Brain microvascular endothelial cell (primary cell): ENCODE results near the gene DNAJA3.

Experiments
- DNase-seq: peaks from one replicate; pipeline ENCODE4 v3.0.0-alpha.2; 2020
- H3K27ac ChIP-seq: fragments of 250-450 bp; sonication (Bioruptor Pico); 2 replicates; pipeline ENCODE4 v1.5.1; 2020; ENCODE audit warnings: mild to moderate bottlenecking, moderate library complexity
- H3K27me3 ChIP-seq: fragments of 250-450 bp; sonication (Bioruptor Pico); replicated peaks from 2 replicates; pipeline ENCODE4 v1.5.1; 2020; ENCODE audit warnings: mild to moderate bottlenecking
- H3K36me3 ChIP-seq: fragments of 250-450 bp; sonication (Bioruptor Pico); replicated peaks from 2 replicates; pipeline ENCODE4 v1.5.1; 2020; ENCODE audit warnings: mild to moderate bottlenecking
- H3K4me3 ChIP-seq: 2 replicates; pipeline ENCODE4 v1.5.1; 2011; ENCODE audit warnings: low read depth, mild to moderate bottlenecking, control low read depth, low read length, moderate library complexity
- CTCF ChIP-seq: IDR thresholded peaks from 2 replicates; pipeline ENCODE4 v1.5.1; 2011; ENCODE audit warnings: low read depth, mild to moderate bottlenecking, moderate library complexity, low read length, control low read depth, inconsistent platforms; ENCODE audit errors: missing control alignments
- in situ Hi-C: cut with HindIII; loops from 2 replicates; pipeline ENCODE4 v1.10.0; 2017; ENCODE audit warnings: low sequenced_read_pairs, low pct_ligation_motif_present

DNAJA3 gene

GRCh38 chr16:4495766-4496165 is 70.1 kb downstream of the DNAJA3 start:
- no peak for TF ChIP-seq CTCF
- H3K27ac ChIP-seq, result peak overlapping the region; percentile 58
- peaks cover 2% of the 10 kb centered on the region for H3K36me3 ChIP-seq
- in situ Hi-C loops, result no loop called here
- no peaks in the 10 kb centered on the region for H3K27me3 ChIP-seq
- H3K4me3 ChIP-seq, result no peak overlapping the region
- DNase-seq, result no peak

GRCh38 chr16:4496305-4496704 is 70.6 kb downstream of the DNAJA3 start:
- no peak overlapping the region for H3K4me3 ChIP-seq
- in situ Hi-C loops, result no loop called here
- no peaks in the 10 kb centered on the region for H3K27me3 ChIP-seq
- H3K36me3 ChIP-seq, result peaks cover 2% of the 10 kb centered on the region
- peak; percentile 52 for DNase-seq
- H3K27ac ChIP-seq, result peak overlapping the region; percentile 58
- no peak for TF ChIP-seq CTCF

- no peak overlapping the region for H3K4me3 ChIP-seq
- TF ChIP-seq CTCF, result no peak
- in situ Hi-C loops, result no loop called here
- DNase-seq, result no peak
- H3K36me3 ChIP-seq, result peaks cover 2% of the 10 kb centered on the region
- no peaks in the 10 kb centered on the region for H3K27me3 ChIP-seq
- H3K27ac ChIP-seq, result no peak overlapping the region
Observed at GRCh38 chr16:4498546-4499195, 73.0 kb downstream of the DNAJA3 start.

GRCh38 chr16:4499196-4499555 is 73.5 kb downstream of the DNAJA3 start:
- H3K27ac ChIP-seq, result no peak overlapping the region
- H3K36me3 ChIP-seq, result peaks cover 2% of the 10 kb centered on the region
- no peak overlapping the region for H3K4me3 ChIP-seq
- no peak for TF ChIP-seq CTCF
- in situ Hi-C loops, result no loop called here
- no peaks in the 10 kb centered on the region for H3K27me3 ChIP-seq
- no peak for DNase-seq

- no peak for TF ChIP-seq CTCF
- H3K27me3 ChIP-seq, result no peaks in the 10 kb centered on the region
- DNase-seq, result peak; percentile 79
- no peak overlapping the region for H3K4me3 ChIP-seq
- in situ Hi-C loops, result no loop called here
- peak overlapping the region; percentile 30 for H3K27ac ChIP-seq
- H3K36me3 ChIP-seq, result peaks cover 2% of the 10 kb centered on the region
Observed at GRCh38 chr16:4500272-4500671, 74.6 kb downstream of the DNAJA3 start.

GRCh38 chr16:4501071-4501478 is 75.4 kb downstream of the DNAJA3 start:
- H3K4me3 ChIP-seq, result no peak overlapping the region
- H3K36me3 ChIP-seq, result peaks cover 8% of the 10 kb centered on the region
- TF ChIP-seq CTCF, result no peak
- H3K27ac ChIP-seq, result peak overlapping the region; percentile 30
- DNase-seq, result no peak
- H3K27me3 ChIP-seq, result no peaks in the 10 kb centered on the region
- in situ Hi-C loops, result no loop called here
